ENCODE data around the gene IL1F10. TPM values are rescaled to one million over a fixed set of nuclear protein-coding genes. Genes with fewer than 3 reads are reported as not detected.

Gene IL1F10
- total RNA-seq, 4 donors from 2014 or later: 8.3 to 41.6 (median 20.1) TPM

- intact Hi-C loops (cut with DNase I; ENCODE audit: low total_unique reads): no loop called here
- H3K4me3 ChIP-seq (ENCODE audit: low read depth, poor library complexity, severe bottlenecking): no peak overlapping the region
- DNase-seq (ENCODE audit: low spot score in 2 of 2): peak in 1 of 2 donors; percentile 37
- no peak for TF ChIP-seq POLR2A (IDR thresholded peaks at IDR 0.05)
- WGBS, 2 donors: 30 to 45% methylated on average over 1 of the region's 1 CpG
Observed at GRCh38 chr2:113077921-113078320, 10.2 kb downstream of the IL1F10 start.

GRCh38 chr2:113078350-113078839 lies 10.6 kb downstream of the IL1F10 start:
- intact Hi-C loops (cut with DNase I; ENCODE audit: low total_unique reads): no loop called here
- H3K4me3 ChIP-seq (ENCODE audit: low read depth, poor library complexity, severe bottlenecking): no peak overlapping the region
- WGBS, 2 donors: 35 to 38% methylated on average over 6 of the region's 6 CpGs
- DNase-seq (ENCODE audit: low spot score in 2 of 2): no peak
- no peak for TF ChIP-seq CTCF (IDR thresholded peaks at IDR 0.05)

GRCh38 chr2:113079131-113079530 lies 11.4 kb downstream of the IL1F10 start:
- H3K4me3 ChIP-seq (ENCODE audit: low read depth, poor library complexity, severe bottlenecking): no peak overlapping the region
- intact Hi-C loops (cut with DNase I; ENCODE audit: low total_unique reads): no loop called here
- no peak for TF ChIP-seq CTCF (IDR thresholded peaks at IDR 0.05)
- no peak for TF ChIP-seq POLR2A (IDR thresholded peaks at IDR 0.05)
- no peak for DNase-seq (ENCODE audit: low spot score in 2 of 2)
- WGBS, 2 donors: 52 to 55% methylated on average over 4 of the region's 4 CpGs

GRCh38 chr2:113080134-113080533 lies 12.4 kb downstream of the IL1F10 start:
- H3K4me3 ChIP-seq (ENCODE audit: low read depth, poor library complexity, severe bottlenecking): no peak overlapping the region
- intact Hi-C loops (cut with DNase I; ENCODE audit: low total_unique reads): loop anchor here (5.0 kb wide), 1 partner anchor 117 kb away; no protein-coding TSS in a partner anchor
- WGBS, 2 donors: 29 to 30% methylated on average over 9 of the region's 9 CpGs
- peak; percentile 36 to 90 for DNase-seq (ENCODE audit: low spot score in 2 of 2)
- TF ChIP-seq CTCF (IDR thresholded peaks at IDR 0.05) (no peak), POLR2A (IDR thresholded peaks at IDR 0.05) (no peak)

GRCh38 chr2:113081488-113082210 lies 13.9 kb downstream of the IL1F10 start:
- intact Hi-C loops (cut with DNase I; ENCODE audit: low total_unique reads): loop anchor here (5.0 kb wide), 1 partner anchor 116 kb away; no protein-coding TSS in a partner anchor
- WGBS, 2 donors: 66 to 72% methylated on average over 2 of the region's 2 CpGs
- TF ChIP-seq CTCF (IDR thresholded peaks at IDR 0.05) (no peak), POLR2A (IDR thresholded peaks at IDR 0.05) (no peak)
- no peak for DNase-seq (ENCODE audit: low spot score in 2 of 2)
- H3K4me3 ChIP-seq (ENCODE audit: low read depth, poor library complexity, severe bottlenecking): no peak overlapping the region

GRCh38 chr2:113083296-113083695 lies 15.5 kb downstream of the IL1F10 start:
- WGBS, 2 donors: 82 to 84% methylated on average over 8 of the region's 8 CpGs
- H3K4me3 ChIP-seq (ENCODE audit: low read depth, poor library complexity, severe bottlenecking): no peak overlapping the region
- TF ChIP-seq CTCF (IDR thresholded peaks at IDR 0.05) (no peak), POLR2A (IDR thresholded peaks at IDR 0.05) (no peak)
- no peak for DNase-seq (ENCODE audit: low spot score in 2 of 2)
- intact Hi-C loops (cut with DNase I; ENCODE audit: low total_unique reads): loop anchor here (5.0 kb wide), 1 partner anchor 114 kb away; no protein-coding TSS in a partner anchor

Measured in lower leg skin (tissue), 4 donors.